Measurements from ENCODE around the gene URB1. TPM values are rescaled to one million over a fixed set of nuclear protein-coding genes. Genes with fewer than 3 reads are reported as not detected.

The URB1 gene
- total and polyA plus RNA-seq, 4 donors = 3.7 to 17.6 (median 11.4) TPM

- H3K9ac ChIP-seq (ENCODE audit: insufficient read depth in 1 of 2, low read length in 2 of 2) = no peak overlapping the region
- peaks cover 0 to 2% (median 0%) of the 10 kb centered on the region in 5 donors for H3K4me1 ChIP-seq (ENCODE audit: control insufficient read depth in 5 of 5, insufficient read depth in 5 of 5, low read length in 5 of 5)
- H3K27me3 ChIP-seq (ENCODE audit: control insufficient read depth in 3 of 3, insufficient read depth in 3 of 3, low read length in 2 of 3) = no peaks in the 10 kb centered on the region
- TF ChIP-seq CTCF (IDR thresholded peaks at IDR 0.05; ENCODE audit: control extremely low read depth, extremely low read depth) = no peak
- no peak overlapping the region for H3K4me3 ChIP-seq
- no peak overlapping the region for H3K27ac ChIP-seq (ENCODE audit: low read depth in 1 of 2, low read length in 1 of 2)
- no peaks in the 10 kb centered on the region for H3K9me3 ChIP-seq (ENCODE audit: control insufficient read depth in 4 of 4, insufficient read depth in 3 of 4, low read length in 3 of 4)
- WGBS, 2 donors = 86 to 92% methylated on average over 5 of the region's 5 CpGs
- peaks cover 33 to 64% (median 50%) of the 10 kb centered on the region in 4 donors for H3K36me3 ChIP-seq (ENCODE audit: control insufficient read depth in 4 of 4, insufficient read depth in 4 of 4, low read length in 4 of 4)
- ATAC-seq (ENCODE audit: insufficient read depth, low FRiP score) (no peak), DNase-seq (peak in 2 of 3 donors; percentile 11 to 32)
Observed at GRCh38 chr21:32360401-32360975, 32.3 kb downstream of the URB1 start.

GRCh38 chr21:32359719-32360260, 33.0 kb downstream of the URB1 start:
- peaks cover 35 to 68% (median 49%) of the 10 kb centered on the region in 4 donors for H3K36me3 ChIP-seq (ENCODE audit: control insufficient read depth in 4 of 4, insufficient read depth in 4 of 4, low read length in 4 of 4)
- ATAC-seq (ENCODE audit: insufficient read depth, low FRiP score) (no peak), DNase-seq (no peak)
- TF ChIP-seq CTCF (IDR thresholded peaks at IDR 0.05; ENCODE audit: control extremely low read depth, extremely low read depth) = no peak
- 80 to 85% methylated on average over 7 of the region's 7 CpGs for WGBS, 2 donors
- no peaks in the 10 kb centered on the region for H3K27me3 ChIP-seq (ENCODE audit: control insufficient read depth in 3 of 3, insufficient read depth in 3 of 3, low read length in 2 of 3)
- no peaks in the 10 kb centered on the region for H3K9me3 ChIP-seq (ENCODE audit: control insufficient read depth in 4 of 4, insufficient read depth in 3 of 4, low read length in 3 of 4)
- peaks cover 0 to 2% (median 0%) of the 10 kb centered on the region in 5 donors for H3K4me1 ChIP-seq (ENCODE audit: control insufficient read depth in 5 of 5, insufficient read depth in 5 of 5, low read length in 5 of 5)
- H3K4me3 ChIP-seq = no peak overlapping the region
- H3K27ac ChIP-seq (ENCODE audit: low read depth in 1 of 2, low read length in 1 of 2) = no peak overlapping the region
- no peak overlapping the region for H3K9ac ChIP-seq (ENCODE audit: insufficient read depth in 1 of 2, low read length in 2 of 2)

- ATAC-seq (ENCODE audit: insufficient read depth, low FRiP score) = no peak
- no peak overlapping the region for H3K9ac ChIP-seq (ENCODE audit: insufficient read depth in 1 of 2, low read length in 2 of 2)
- H3K36me3 ChIP-seq (ENCODE audit: control insufficient read depth in 4 of 4, insufficient read depth in 4 of 4, low read length in 4 of 4) = peaks cover 31 to 70% (median 51%) of the 10 kb centered on the region in 4 donors
Observed at GRCh38 chr21:32356874-32357395, 35.9 kb downstream of the URB1 start.

More at GRCh38 chr21:32356874-32357395, 35.9 kb downstream of the URB1 start:
- 97 to 100% methylated on average over 1 of the region's 1 CpG for WGBS, 2 donors
- H3K27ac ChIP-seq (ENCODE audit: low read depth in 1 of 2, low read length in 1 of 2) = no peak overlapping the region
- H3K4me3 ChIP-seq = no peak overlapping the region
- no peak for DNase-seq
- no peaks in the 10 kb centered on the region for H3K27me3 ChIP-seq (ENCODE audit: control insufficient read depth in 3 of 3, insufficient read depth in 3 of 3, low read length in 2 of 3)
- no peak for TF ChIP-seq CTCF (IDR thresholded peaks at IDR 0.05; ENCODE audit: control extremely low read depth, extremely low read depth)
- H3K9me3 ChIP-seq (ENCODE audit: control insufficient read depth in 4 of 4, insufficient read depth in 3 of 4, low read length in 3 of 4) = no peaks in the 10 kb centered on the region
- H3K4me1 ChIP-seq (ENCODE audit: control insufficient read depth in 5 of 5, insufficient read depth in 5 of 5, low read length in 5 of 5) = no peaks in the 10 kb centered on the region
